Mucosa of stomach (tissue), 1 donor: ENCODE results near the gene SGTA.
"Not testable (repeated sequence)": the region's sequence is repeated elsewhere in the genome, so short reads cannot be mapped to it uniquely, and the experiment has no call there.

Experiments
- H3K27me3 ChIP-seq: one replicate; pipeline ENCODE4 v1.7.0; 2013; ENCODE audit warnings: mild to moderate bottlenecking, low read length; ENCODE audit not compliant: control insufficient read depth, insufficient read depth
- H3K36me3 ChIP-seq: one replicate; pipeline ENCODE4 v1.7.0; 2013; ENCODE audit warnings: low read length; ENCODE audit not compliant: control insufficient read depth, insufficient read depth
- H3K4me1 ChIP-seq: one replicate; pipeline ENCODE4 v1.7.0; 2013; ENCODE audit warnings: mild to moderate bottlenecking, low read length; ENCODE audit not compliant: control insufficient read depth, insufficient read depth
- H3K4me3 ChIP-seq: one replicate; pipeline ENCODE4 v1.7.0; 2013; ENCODE audit warnings: low read length
- H3K9ac ChIP-seq: one replicate; pipeline ENCODE4 v1.7.0; 2013; ENCODE audit warnings: mild to moderate bottlenecking, low read length, moderate library complexity
- H3K9me3 ChIP-seq: one replicate; pipeline ENCODE4 v1.7.0; 2013; ENCODE audit warnings: mild to moderate bottlenecking, low read length, moderate library complexity; ENCODE audit not compliant: control insufficient read depth
- donor health status: Pancreatic carcinoma.

The SGTA gene

DNA sequence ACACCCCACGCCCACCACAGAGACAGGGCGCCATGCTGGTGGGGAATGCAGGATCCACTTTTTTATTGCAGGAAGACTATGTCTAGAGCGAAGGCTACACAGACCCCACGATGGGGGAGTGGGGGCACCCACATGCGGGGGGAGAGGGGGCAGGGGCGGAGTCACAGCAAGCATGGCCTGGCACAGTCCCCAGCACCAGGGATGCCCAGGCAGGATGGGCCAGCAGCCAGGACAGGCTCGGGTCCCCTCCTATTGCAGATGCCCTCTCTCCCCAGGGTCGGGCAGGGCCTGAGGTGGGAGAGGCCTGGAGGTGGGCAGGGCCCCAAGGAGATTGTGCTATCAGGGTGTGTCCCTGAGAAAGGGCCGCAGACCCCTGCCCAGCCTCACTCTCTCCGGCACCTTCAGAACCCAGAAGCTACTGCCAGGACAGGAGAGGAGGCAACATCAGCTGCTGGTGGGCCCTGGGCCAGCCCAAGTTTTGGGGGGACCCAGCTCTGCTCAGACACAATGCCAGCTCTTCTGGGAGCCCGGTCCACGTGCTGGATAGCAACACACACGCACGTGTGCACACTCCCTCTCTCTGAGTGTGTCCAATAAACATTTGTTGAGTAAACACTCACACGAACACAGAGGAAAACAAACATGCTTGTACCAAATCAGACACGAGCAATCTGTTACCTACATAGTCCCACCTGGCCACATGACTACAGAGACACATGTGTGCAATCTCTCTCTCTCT is 68.4 kb downstream of the SGTA start:
- H3K27me3 ChIP-seq = peaks cover 5% of the 10 kb centered on the region
- peaks cover 4% of the 10 kb centered on the region for H3K9me3 ChIP-seq
- no peaks in the 10 kb centered on the region for H3K4me1 ChIP-seq
- H3K9ac ChIP-seq = no peak overlapping the region
- H3K36me3 ChIP-seq = no peaks in the 10 kb centered on the region
- no peak overlapping the region for H3K4me3 ChIP-seq

- H3K9me3 ChIP-seq, H3K27me3 ChIP-seq, H3K36me3 ChIP-seq, H3K9ac ChIP-seq, H3K4me1 ChIP-seq, H3K4me3 ChIP-seq: not testable (repeated sequence)
Measured at GRCh38 chr19:2714102-2714501, 69.0 kb downstream of the SGTA start.

- H3K4me1 ChIP-seq, H3K36me3 ChIP-seq, H3K9me3 ChIP-seq, H3K4me3 ChIP-seq, H3K27me3 ChIP-seq, H3K9ac ChIP-seq: not testable (repeated sequence)
Measured at GRCh38 chr19:2713170-2713569, 69.9 kb downstream of the SGTA start.

DNA sequence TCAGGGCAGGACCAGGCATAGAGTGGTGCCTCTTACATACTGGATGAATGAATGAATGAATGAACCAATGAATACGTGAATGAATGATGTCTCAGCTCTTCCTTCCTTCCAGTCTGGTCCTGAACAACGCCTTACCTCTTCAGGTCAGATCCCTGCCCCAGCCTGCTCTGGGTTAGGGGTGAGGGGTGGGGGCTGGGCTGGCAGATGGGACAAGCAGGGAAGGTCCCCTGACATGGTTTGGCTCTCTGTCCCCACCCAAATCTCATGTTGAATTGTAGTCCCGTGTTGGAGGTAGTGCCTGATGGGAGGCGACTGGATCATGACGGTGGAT is 71.2 kb downstream of the SGTA start:
- no peaks in the 10 kb centered on the region for H3K27me3 ChIP-seq
- no peak overlapping the region for H3K9ac ChIP-seq
- peaks cover 4% of the 10 kb centered on the region for H3K9me3 ChIP-seq
- no peaks in the 10 kb centered on the region for H3K4me1 ChIP-seq
- H3K4me3 ChIP-seq = no peak overlapping the region
- no peaks in the 10 kb centered on the region for H3K36me3 ChIP-seq

GRCh38 chr19:2711172-2711874 is 71.8 kb downstream of the SGTA start:
- Histone ChIP-seq H3K9me3 (peaks cover 4% of the 10 kb centered on the region), H3K9ac (no peak overlapping the region), H3K4me3 (no peak overlapping the region)

DNA sequence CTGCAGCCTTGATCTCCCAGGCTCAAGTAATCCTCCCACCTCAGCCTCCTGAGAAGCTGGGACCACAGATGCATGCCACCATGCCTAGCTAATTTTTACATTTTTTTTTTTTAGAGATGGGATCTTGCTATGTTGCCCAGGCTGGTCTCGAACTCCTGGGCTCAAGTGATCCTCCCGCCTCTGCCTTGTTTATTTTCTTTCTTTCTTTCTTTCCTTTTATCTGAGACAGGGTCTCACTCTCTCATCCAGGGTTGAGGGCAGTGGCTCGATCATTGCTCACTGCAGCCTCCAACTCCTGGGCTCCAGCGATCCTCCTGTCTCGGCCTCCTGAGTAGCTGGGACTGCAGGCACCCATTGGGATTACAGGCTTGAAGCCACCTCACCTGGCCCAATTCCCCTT is 76.8 kb downstream of the SGTA start:
- Histone ChIP-seq H3K4me1 (peaks cover 12% of the 10 kb centered on the region), H3K27me3 (peaks cover 3% of the 10 kb centered on the region), H3K9me3 (no peaks in the 10 kb centered on the region), H3K9ac (no peak overlapping the region), H3K36me3 (no peaks in the 10 kb centered on the region), H3K4me3 (no peak overlapping the region)

More at GRCh38 chr19:2711172-2711874, 71.8 kb downstream of the SGTA start:
- no peaks in the 10 kb centered on the region for H3K27me3 ChIP-seq
- H3K36me3 ChIP-seq = no peaks in the 10 kb centered on the region
- H3K4me1 ChIP-seq = no peaks in the 10 kb centered on the region
